Medulla oblongata (tissue), 1 donor: Measurements from ENCODE around the gene FGFR2.
"Not testable (repeated sequence)": the region's sequence is repeated elsewhere in the genome, so short reads cannot be mapped to it uniquely, and the experiment has no call there.

Experiments used
- DNase-seq: peaks from one replicate; pipeline ENCODE4 v3.0.0-alpha.2; 2015; ENCODE audit errors: extremely low spot score

Gene FGFR2

DNA sequence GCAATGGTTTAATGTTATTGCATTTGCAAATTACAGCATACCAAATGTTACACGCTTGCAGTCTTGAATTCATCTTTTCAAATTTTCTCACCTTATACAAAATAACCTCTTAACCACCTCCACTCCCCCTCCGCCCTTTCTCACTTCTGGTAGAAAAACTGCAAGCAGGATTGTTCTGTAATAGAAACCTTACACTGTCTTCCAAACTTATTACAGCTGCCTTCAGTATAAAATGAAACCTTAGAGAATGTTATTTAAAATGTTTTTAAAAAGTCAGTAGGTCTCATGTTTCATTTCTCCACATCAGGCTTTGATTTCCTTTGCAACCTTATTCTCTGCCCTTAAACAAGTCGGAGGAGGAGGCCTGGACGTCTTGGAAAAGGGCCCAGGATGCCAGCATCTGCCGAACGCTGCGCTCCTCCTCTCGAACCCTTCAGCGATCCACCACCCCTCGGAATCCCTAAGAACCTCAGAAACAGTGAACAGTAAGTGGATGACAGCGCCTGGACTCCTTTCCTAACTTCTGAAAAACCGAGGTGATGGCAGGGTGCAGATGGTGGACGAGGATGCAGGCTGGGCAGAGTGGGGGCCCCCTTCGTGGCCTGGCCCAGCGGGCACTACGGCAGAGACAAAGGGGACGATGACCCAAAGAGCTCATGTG, 74.0 kb downstream of the FGFR2 start:
- no peak for DNase-seq

- no peak for DNase-seq
These were observed 75.4 kb downstream of the FGFR2 start for GRCh38 chr10:121522831-121523230.

DNA sequence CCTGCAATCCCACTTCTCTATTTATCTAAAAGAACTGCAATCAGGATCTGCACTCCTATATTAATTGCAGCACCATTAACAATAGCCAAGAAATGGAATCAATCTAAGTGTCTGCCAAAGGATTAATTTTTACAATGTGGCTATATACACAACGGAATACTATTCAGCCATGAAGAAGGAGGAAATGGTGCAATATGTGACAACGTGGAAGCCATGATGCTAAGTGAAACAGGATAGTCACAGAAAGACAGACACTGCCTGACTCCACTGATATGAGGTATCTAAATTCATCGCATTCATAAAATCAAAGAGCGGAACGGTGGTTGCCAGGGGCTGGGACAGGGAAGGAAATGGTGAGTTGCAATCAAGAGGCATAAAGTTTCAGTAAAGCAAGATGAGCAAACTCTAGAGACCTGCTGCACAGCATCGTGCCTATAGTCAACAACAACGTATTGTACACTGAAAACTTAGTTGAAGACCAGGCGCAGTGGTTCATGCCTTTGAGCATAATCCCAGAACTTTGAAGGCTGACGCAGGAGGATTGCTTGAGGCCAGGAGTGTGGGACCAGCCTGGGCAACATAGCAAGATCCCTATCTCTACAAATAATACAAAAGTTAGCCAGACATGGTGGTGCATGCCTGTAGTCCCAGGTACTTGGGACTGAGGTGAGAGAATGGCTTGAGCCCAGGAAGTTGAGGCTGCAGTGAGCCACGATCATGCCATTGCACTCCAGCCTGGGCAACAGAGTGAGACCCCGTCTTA, 76.3 kb downstream of the FGFR2 start:
- no peak for DNase-seq

DNA sequence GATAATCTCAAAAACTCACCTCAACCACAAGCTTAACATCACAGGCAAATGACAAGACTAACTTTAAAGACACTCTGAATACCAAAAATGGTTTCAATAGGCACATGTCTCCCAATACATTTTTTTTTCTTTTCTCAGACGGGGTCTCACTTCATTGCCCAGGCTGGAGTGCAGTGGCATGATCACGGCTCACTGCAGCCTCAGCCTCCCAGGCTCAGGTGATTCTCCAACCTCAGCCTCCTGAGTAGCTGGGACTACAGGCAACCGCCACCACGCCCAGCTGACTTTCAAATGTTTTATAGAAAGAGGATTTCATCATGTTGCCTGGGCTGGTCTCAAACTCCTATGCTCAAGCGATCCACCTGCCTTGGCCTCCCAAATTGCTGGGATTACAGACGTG, 77.7 kb downstream of the FGFR2 start:
- not testable (repeated sequence) for DNase-seq

GRCh38 chr10:121519901-121520493, 78.2 kb downstream of the FGFR2 start:
- DNase-seq: no peak

GRCh38 chr10:121519411-121519810, 78.8 kb downstream of the FGFR2 start:
- DNase-seq: no peak

- no peak for DNase-seq
These were observed 79.9 kb downstream of the FGFR2 start for GRCh38 chr10:121518333-121518732.

DNA sequence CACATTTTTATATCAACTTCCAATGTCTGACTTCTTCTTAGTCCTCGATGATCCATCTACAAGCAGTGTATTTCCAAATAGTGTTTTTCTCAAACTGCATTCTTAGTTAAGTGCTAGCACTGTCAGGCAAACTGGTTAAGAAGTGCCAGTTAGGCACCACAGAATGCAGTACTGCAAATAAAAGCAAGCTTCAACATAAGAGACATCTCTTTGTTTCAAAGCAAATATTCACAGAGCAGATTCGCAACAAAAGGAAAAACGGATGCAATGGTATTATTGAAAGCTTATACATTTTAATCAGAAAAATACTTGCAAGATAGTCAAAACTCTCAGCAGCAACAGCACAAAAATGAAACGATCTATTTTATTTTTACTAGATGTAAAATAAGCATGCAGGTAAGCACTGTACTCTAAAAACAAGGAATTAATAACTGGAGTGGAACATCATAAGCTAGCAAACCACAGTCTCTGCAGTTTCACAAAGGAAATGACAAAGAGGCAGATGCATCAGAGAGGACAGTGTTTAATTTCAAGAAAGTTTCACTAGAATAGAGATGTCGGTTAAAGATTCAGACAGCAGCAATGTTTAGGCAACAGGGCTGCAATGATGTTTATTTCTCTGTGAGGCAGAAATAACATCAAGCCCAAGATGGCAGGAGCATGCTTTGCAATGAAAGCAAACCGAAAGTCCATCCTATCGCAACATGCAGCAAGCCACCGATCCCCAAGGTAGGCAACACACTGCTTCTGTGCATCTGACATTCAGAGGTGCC, 82.0 kb downstream of the FGFR2 start:
- no peak for DNase-seq

DNA sequence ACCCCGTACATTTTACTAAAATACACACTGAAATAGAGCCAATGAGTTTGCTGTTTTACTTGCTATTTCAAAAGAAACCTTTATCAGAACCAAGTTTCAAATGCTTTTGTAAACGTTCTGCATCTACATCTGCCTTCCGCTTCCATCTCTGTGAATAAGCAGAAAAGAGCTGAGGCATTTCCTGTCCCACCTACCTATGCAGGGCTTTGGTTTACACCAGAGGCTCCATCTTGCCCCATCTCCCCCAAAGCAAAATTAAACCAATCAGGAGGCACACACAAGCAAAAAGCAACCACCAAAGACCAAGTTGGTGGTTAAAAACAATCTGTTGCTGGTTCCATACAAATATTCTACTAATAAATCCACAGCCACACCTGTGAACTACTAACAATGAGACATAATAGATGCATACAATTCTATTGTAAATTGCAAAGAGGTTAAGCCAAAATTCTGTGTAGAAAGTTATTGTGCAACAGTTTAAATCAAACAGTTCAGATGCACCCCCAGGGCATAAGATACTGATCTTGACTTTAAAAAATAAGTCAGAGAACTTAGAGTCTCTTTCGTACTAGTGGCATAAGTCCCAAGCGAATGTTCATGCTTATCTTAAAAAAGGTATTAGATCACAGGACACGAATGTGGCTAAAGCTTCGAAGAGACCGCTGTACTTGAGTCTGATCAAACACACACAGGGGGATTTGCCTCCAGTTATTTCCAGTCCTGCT, 83.9 kb downstream of the FGFR2 start:
- no peak for DNase-seq

GRCh38 chr10:121511943-121512342, 86.3 kb downstream of the FGFR2 start:
- DNase-seq: no peak

- no peak for DNase-seq
These were observed 86.8 kb downstream of the FGFR2 start for GRCh38 chr10:121511460-121511859.

DNA sequence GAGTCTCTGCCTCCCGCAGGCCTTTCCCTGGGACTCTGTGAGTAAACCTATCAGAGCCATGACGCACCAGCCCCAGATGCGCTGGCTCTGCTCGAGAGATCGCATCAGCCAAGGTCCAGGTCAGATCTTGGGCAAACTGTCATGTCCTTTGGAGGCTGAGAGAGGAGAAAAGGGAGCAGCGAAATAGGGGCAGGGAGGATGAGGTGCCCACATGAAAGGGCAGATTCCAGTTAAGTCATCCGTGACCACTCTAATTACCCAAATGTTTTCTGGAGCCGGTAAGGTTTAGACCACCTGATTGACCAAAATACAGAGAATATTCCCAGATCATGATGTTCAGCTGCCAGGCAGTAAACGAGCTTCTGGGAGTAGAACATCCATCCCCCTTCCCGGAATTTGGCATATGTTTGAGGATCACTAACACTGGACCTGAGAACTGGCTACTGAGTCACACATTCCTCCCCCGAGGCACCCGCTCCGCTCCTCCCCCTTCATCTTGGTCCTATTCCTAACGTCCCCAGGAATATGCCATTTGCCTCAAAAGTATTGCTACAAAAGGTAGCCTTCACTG, 88.0 kb downstream of the FGFR2 start:
- DNase-seq: no peak

GRCh38 chr10:121509796-121510195, 88.4 kb downstream of the FGFR2 start:
- DNase-seq: no peak

GRCh38 chr10:121509112-121509511, 89.1 kb downstream of the FGFR2 start:
- DNase-seq: no peak

DNA sequence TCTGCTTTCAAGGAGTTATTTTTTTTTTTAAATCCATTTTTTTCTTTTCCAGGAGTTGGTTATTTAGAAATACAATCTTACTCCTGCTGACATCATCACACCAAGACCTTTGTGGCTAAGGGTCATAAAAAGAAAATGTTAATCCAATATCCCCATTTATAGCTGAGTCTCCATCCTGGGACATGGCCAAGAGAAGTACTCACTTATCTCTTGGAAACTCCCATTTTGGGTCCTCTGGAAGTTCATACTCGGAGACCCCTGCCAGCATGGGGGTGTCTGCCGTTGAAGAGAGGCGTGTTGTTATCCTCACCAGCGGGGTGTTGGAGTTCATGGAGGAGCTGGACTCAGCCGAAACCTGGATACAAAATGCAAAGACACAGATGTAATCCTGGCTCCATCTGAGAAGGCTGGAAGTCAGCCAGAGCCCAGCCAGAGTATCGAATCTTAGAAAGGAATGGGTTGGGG, 94.6 kb downstream of the FGFR2 start:
- DNase-seq: no peak

DNA sequence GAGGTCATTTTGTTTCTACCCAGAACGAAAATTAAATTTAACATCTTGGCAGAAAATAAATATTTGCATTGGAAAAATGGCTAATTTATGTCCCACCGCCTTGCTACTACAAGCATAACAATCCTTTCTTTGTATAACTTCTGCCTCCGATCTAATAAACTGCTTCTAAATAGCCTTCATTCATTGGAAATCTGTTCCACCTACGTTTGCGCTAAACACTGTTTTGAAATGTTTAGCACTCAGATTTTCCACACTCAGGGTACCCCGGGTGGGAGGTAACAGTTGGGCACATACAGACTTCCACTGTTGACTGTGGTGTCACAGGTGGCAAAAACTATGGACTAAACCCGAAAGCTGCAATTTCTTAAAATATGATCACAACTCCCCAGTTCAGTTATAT, 96.4 kb downstream of the FGFR2 start:
- DNase-seq: no peak

DNA sequence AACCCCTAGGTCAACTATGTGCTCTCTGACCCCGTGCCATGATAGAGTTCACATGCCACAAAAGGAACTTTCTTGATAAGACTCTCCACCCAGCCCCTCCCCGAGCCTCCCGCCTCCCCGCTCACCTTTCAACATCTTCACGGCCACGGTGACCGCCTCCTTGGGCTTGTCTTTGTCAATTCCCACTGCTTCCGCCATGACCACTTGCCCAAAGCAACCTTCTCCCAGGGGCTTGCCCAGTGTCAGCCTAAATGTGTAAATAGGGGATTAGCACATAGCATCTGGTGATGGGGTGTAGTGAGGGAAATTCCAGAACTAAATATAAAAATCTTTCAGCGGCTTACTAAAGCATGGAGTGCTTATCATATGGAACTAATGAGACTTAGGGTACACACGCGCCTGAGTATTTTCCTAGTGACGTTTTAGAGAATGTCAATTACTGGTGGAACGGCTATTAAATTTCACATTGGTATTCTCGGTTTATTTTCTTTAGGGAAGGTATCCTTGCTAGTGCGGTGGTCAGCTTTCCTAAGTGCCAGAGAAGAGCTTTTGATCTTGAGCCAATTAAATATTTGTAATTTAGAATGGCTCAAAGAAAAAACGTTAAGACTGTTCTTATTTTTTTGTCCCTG, 97.4 kb downstream of the FGFR2 start:
- DNase-seq: no peak

DNA sequence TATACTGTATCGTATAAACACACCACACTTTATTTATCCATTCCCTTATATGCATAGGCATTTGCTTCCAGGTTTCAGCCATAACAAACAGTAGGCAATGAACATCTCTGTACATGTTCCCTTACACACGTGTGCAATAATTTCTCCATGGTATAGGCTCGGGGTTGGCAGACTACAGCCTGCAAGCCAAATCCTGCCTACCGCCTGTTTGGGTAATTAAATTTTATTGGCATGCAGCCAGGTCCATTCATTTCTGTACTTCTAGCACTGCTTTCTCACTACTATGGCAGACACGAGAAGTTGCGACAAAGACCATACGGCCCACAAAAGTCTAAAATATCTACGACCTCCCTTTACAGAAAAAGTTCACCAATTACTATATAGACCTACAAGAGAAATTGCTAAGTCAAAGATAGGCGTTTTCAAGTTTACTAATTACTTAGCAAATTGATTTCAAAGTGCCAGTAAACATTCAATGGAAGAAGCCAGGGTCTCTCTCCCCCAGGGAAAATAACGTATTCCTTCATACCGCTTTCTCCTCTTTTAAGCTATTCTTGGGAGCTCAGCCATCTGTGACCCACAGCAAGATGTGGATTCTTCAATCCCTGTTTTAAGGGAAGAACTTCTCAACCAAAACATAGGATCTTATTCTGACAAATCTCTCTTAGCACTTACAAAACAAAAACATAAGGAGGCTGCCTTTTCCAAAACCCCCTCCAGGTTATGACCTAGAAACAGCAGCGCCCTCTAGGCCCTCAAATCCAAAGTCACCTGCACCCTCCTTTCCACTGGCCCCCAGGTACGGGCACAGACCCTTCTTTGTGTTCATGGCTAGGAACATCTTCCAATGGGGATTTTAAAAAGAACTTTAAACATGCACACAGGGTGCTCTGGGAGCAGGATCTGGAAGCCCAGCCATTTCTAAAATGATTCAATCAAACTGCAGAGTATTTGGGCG, 100.5 kb downstream of the FGFR2 start:
- DNase-seq: no peak

DNA sequence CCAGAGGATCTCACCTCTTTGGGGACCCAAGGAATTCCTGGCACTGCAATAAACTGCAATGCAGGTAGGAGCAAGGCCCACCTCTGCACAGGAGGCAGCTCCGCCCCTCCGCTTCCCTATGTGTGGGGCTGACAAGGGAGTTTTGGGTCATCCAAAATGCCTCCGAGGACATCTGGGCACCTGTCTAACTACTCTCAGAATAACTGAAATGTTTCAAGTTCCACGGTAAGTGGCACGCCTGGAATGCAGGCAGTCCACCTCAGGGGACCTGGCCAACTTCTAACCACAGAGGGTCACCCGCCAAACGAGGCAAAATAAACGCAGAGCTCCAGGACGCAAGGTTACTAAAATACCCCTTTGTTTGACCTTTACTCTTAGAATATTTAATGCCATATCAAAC, 102.5 kb downstream of the FGFR2 start:
- DNase-seq: no peak

- no peak for DNase-seq
These were observed 103.9 kb downstream of the FGFR2 start for GRCh38 chr10:121494296-121494695.
